ENCODE results near the gene P4HA2. TPM values are rescaled to one million over a fixed set of nuclear protein-coding genes. Genes with fewer than 3 reads are reported as not detected.
A peak's percentile ranks its signal among the peaks of the same experiment; 100 is the strongest.

P4HA2 gene
- total RNA-seq, 4 donors from 2014 or later: 21.5 to 81.4 (median 51.2) TPM

- no peak overlapping the region for H3K4me3 ChIP-seq
- H3K27ac ChIP-seq: no peak overlapping the region
- peaks cover 0 to 6% (median 0%) of the 10 kb centered on the region in 3 donors for H3K36me3 ChIP-seq
- no peaks in the 10 kb centered on the region for H3K9me3 ChIP-seq
- peaks cover 0 to 34% (median 6%) of the 10 kb centered on the region in 4 donors for H3K4me1 ChIP-seq
- H3K27me3 ChIP-seq: no peaks in the 10 kb centered on the region
- DNase-seq: peak in 1 of 3 donors; percentile 31
- TF ChIP-seq CTCF (IDR thresholded peaks at IDR 0.05): no peak
- TF ChIP-seq POLR2A (IDR thresholded peaks at IDR 0.05): no peak
Measured at GRCh38 chr5:132268769-132269551, 41.3 kb upstream of the P4HA2 start.

- TF ChIP-seq POLR2A (IDR thresholded peaks at IDR 0.05): no peak
- no peak for TF ChIP-seq CTCF (IDR thresholded peaks at IDR 0.05)
- Histone ChIP-seq H3K27ac (no peak overlapping the region), H3K27me3 (no peaks in the 10 kb centered on the region), H3K36me3 (peaks cover 0 to 7% (median 0%) of the 10 kb centered on the region in 3 donors), H3K4me1 (peaks cover 0 to 37% (median 5%) of the 10 kb centered on the region in 4 donors), H3K9me3 (no peaks in the 10 kb centered on the region), H3K4me3 (no peak overlapping the region)
- peak in 1 of 3 donors; percentile 42 for DNase-seq
Measured at GRCh38 chr5:132267931-132268768, 40.5 kb upstream of the P4HA2 start.

GRCh38 chr5:132267166-132267739 is 39.6 kb upstream of the P4HA2 start:
- Histone ChIP-seq H3K36me3 (peaks cover 0 to 10% (median 0%) of the 10 kb centered on the region in 3 donors), H3K27ac (no peak overlapping the region), H3K4me1 (peaks cover 0 to 44% (median 5%) of the 10 kb centered on the region in 4 donors), H3K4me3 (no peak overlapping the region), H3K27me3 (no peaks in the 10 kb centered on the region), H3K9me3 (no peaks in the 10 kb centered on the region)
- TF ChIP-seq CTCF (IDR thresholded peaks at IDR 0.05) (no peak), POLR2A (IDR thresholded peaks at IDR 0.05) (no peak)
- DNase-seq: peak in 1 of 3 donors; percentile 25

DNA sequence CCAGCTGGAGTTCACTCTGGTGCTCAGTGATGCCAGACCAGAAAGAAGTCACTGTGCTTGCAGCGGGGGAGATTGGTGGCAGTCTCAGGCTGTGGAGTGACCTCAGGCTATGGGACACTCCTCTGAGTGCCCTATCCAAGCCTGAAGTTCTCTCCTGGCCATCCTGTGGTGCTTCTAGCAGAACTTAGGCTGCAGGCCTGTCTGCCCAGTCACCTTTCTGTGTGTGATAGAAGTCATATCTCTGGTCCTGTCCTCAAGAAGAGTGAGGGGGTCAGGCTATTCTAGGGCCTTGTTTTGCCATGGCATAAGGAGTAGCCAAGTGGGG is 39.1 kb upstream of the P4HA2 start:
- peak overlapping the region in 2 of 4 donors; percentile 90 for H3K27ac ChIP-seq
- DNase-seq: no peak
- TF ChIP-seq CTCF (IDR thresholded peaks at IDR 0.05): no peak
- no peak for TF ChIP-seq POLR2A (IDR thresholded peaks at IDR 0.05)
- peaks cover 0 to 7% (median 0%) of the 10 kb centered on the region in 3 donors for H3K36me3 ChIP-seq
- no peaks in the 10 kb centered on the region for H3K9me3 ChIP-seq
- no peak overlapping the region for H3K4me3 ChIP-seq
- no peaks in the 10 kb centered on the region for H3K27me3 ChIP-seq
- H3K4me1 ChIP-seq: peaks cover 0 to 45% (median 5%) of the 10 kb centered on the region in 4 donors

DNA sequence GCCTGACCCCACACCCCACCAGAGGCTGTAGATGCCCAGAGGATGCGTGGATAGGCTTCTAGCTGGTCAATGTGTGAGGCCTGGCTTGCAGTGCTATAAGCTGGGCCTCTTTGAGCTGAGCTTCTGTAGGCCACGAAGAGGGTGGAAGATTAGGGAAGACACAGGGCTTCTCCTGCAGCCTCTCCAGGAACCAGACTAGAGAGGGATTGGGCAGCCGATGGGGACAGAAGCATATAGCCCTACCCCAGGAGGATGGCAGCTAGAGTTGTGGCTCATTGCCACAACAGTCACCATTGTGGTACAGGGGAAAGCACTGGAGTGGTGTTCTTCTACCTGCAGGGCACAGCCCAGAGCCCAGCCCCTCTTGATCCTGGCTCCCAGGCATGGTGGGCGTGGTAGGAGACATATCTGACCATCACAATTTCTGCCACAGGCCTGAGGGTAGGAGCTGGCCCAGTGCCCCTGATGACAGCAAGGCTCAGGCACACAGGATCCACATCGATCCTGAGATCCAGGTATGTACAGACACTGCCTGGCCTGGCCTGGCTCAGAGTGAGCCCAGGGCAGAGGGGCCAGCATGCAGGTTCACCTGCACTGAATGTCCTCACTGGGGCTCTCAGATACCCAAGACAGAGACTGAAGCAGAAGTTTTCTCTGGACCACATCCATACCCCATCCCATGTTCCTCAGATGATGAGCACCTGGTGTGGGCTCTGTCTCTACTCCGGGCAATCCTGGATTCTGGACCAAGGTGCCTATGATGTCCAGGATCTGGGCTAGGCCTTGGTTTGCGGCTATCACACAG is 38.6 kb upstream of the P4HA2 start:
- Histone ChIP-seq H3K4me3 (no peak overlapping the region), H3K27ac (peak overlapping the region; percentile 15 to 90 (median 62)), H3K9me3 (no peaks in the 10 kb centered on the region), H3K4me1 (peaks cover 0 to 50% (median 5%) of the 10 kb centered on the region in 4 donors), H3K27me3 (no peaks in the 10 kb centered on the region), H3K36me3 (peaks cover 0 to 4% (median 0%) of the 10 kb centered on the region in 3 donors)
- DNase-seq: peak in 1 of 3 donors; percentile 44
- TF ChIP-seq POLR2A (IDR thresholded peaks at IDR 0.05) (no peak), CTCF (IDR thresholded peaks at IDR 0.05) (no peak)

Data from Peyer's patch (tissue), 4 donors.